Activated T-helper 2 cell treated with anti-CD3 and anti-CD28 coated beads, Interferon-gamma antibody, Interleukin-2, Interleukin-4, amounts not matched to agents 10 μg/mL and 5 μg/mL and 100 μg/mL, durations not matched to agents 14 hours and 24 hours and 36 hours (primary cell): ENCODE results near the gene UVRAG. TPM values are rescaled to one million over a fixed set of nuclear protein-coding genes. Genes with fewer than 3 reads are reported as not detected.

ENCODE experiments used
- DNase-seq: peaks from one replicate; pipeline ENCODE4 v3.0.0; 2021; ENCODE audit warnings: low spot score
- H3K27ac Mint-ChIP-seq: one replicate; pipeline ENCODE4 v1.8.0; 2021; ENCODE audit warnings: mixed read lengths
- H3K27me3 Mint-ChIP-seq: one replicate; pipeline ENCODE4 v1.8.0; 2021; ENCODE audit warnings: low read depth, mixed read lengths
- H3K36me3 Mint-ChIP-seq: one replicate; pipeline ENCODE4 v1.8.0; 2021; ENCODE audit warnings: low read depth, mixed read lengths
- H3K4me1 Mint-ChIP-seq: one replicate; pipeline ENCODE4 v1.8.0; 2021; ENCODE audit warnings: low read depth, mixed read lengths
- H3K4me3 Mint-ChIP-seq: one replicate; pipeline ENCODE4 v1.8.0; 2021; ENCODE audit warnings: low read depth, mild to moderate bottlenecking, moderate library complexity, mixed read lengths
- H3K9me3 Mint-ChIP-seq: one replicate; pipeline ENCODE4 v1.8.0; 2021; ENCODE audit warnings: mixed read lengths
- intact Hi-C: fragments of 100-400 bp; cut with micrococcal nuclease; formaldehyde crosslinking; loops from one replicate; pipeline ENCODE4 v1.15.1; 2023
- total RNA-seq: library from RNA; stranded (reverse); gene quantifications from 2 replicates; pipeline ENCODE4 v1.2.3, GENCODE V29; 2022

UVRAG gene
- total RNA-seq, 1 donor from 2014 or later = 23.3 TPM

GRCh38 chr11:76175783-76176182, 360.8 kb downstream of the UVRAG start:
- intact Hi-C loops = no loop called here
- no peak overlapping the region for H3K27ac Mint-ChIP-seq
- no peak overlapping the region for H3K4me3 Mint-ChIP-seq
- H3K36me3 Mint-ChIP-seq = no peaks in the 10 kb centered on the region
- no peaks in the 10 kb centered on the region for H3K4me1 Mint-ChIP-seq
- H3K9me3 Mint-ChIP-seq = no peaks in the 10 kb centered on the region
- no peak for DNase-seq
- no peaks in the 10 kb centered on the region for H3K27me3 Mint-ChIP-seq

- H3K27ac Mint-ChIP-seq = no peak overlapping the region
- DNase-seq = no peak
- H3K27me3 Mint-ChIP-seq = no peaks in the 10 kb centered on the region
- H3K4me3 Mint-ChIP-seq = no peak overlapping the region
- H3K4me1 Mint-ChIP-seq = no peaks in the 10 kb centered on the region
- H3K36me3 Mint-ChIP-seq = no peaks in the 10 kb centered on the region
- no peaks in the 10 kb centered on the region for H3K9me3 Mint-ChIP-seq
- intact Hi-C loops = no loop called here
Observed at GRCh38 chr11:76176463-76176862, 361.5 kb downstream of the UVRAG start.

GRCh38 chr11:76177250-76177686, 362.3 kb downstream of the UVRAG start:
- H3K9me3 Mint-ChIP-seq = no peaks in the 10 kb centered on the region
- intact Hi-C loops = no loop called here

GRCh38 chr11:76179147-76179546, 364.1 kb downstream of the UVRAG start:
- no peaks in the 10 kb centered on the region for H3K9me3 Mint-ChIP-seq
- intact Hi-C loops = no loop called here
- H3K27me3 Mint-ChIP-seq = no peaks in the 10 kb centered on the region
- no peak overlapping the region for H3K4me3 Mint-ChIP-seq
- DNase-seq = no peak
- H3K36me3 Mint-ChIP-seq = no peaks in the 10 kb centered on the region
- no peaks in the 10 kb centered on the region for H3K4me1 Mint-ChIP-seq
- H3K27ac Mint-ChIP-seq = no peak overlapping the region

More at GRCh38 chr11:76177250-76177686, 362.3 kb downstream of the UVRAG start:
- Mint-ChIP-seq H3K27me3 (no peaks in the 10 kb centered on the region), H3K4me3 (no peak overlapping the region), H3K36me3 (no peaks in the 10 kb centered on the region), H3K27ac (no peak overlapping the region), H3K4me1 (no peaks in the 10 kb centered on the region)
- no peak for DNase-seq

GRCh38 chr11:76181371-76181770, 366.4 kb downstream of the UVRAG start:
- Mint-ChIP-seq H3K4me1 (no peaks in the 10 kb centered on the region), H3K36me3 (no peaks in the 10 kb centered on the region), H3K27ac (no peak overlapping the region), H3K27me3 (no peaks in the 10 kb centered on the region), H3K4me3 (no peak overlapping the region), H3K9me3 (no peaks in the 10 kb centered on the region)
- intact Hi-C loops = no loop called here
- no peak for DNase-seq

- Mint-ChIP-seq H3K9me3 (no peaks in the 10 kb centered on the region), H3K27me3 (no peaks in the 10 kb centered on the region), H3K4me1 (no peaks in the 10 kb centered on the region), H3K36me3 (no peaks in the 10 kb centered on the region), H3K27ac (no peak overlapping the region), H3K4me3 (no peak overlapping the region)
- intact Hi-C loops = no loop called here
- no peak for DNase-seq
Observed at GRCh38 chr11:76184551-76184993, 369.6 kb downstream of the UVRAG start.

- no peak for DNase-seq
- Mint-ChIP-seq H3K9me3 (no peaks in the 10 kb centered on the region), H3K27ac (no peak overlapping the region), H3K4me1 (no peaks in the 10 kb centered on the region), H3K27me3 (no peaks in the 10 kb centered on the region), H3K4me3 (no peak overlapping the region), H3K36me3 (no peaks in the 10 kb centered on the region)
- intact Hi-C loops = no loop called here
Observed at GRCh38 chr11:76185511-76185910, 370.5 kb downstream of the UVRAG start.

- Mint-ChIP-seq H3K36me3 (no peaks in the 10 kb centered on the region), H3K9me3 (no peaks in the 10 kb centered on the region), H3K4me1 (no peaks in the 10 kb centered on the region), H3K4me3 (no peak overlapping the region), H3K27me3 (no peaks in the 10 kb centered on the region), H3K27ac (no peak overlapping the region)
- intact Hi-C loops = no loop called here
- no peak for DNase-seq
Observed at GRCh38 chr11:76185931-76186401, 371.0 kb downstream of the UVRAG start.

- Mint-ChIP-seq H3K36me3 (no peaks in the 10 kb centered on the region), H3K9me3 (no peaks in the 10 kb centered on the region), H3K27ac (no peak overlapping the region), H3K27me3 (no peaks in the 10 kb centered on the region), H3K4me3 (no peak overlapping the region), H3K4me1 (no peaks in the 10 kb centered on the region)
- intact Hi-C loops = no loop called here
- DNase-seq = no peak
Observed at GRCh38 chr11:76186776-76187279, 371.8 kb downstream of the UVRAG start.

GRCh38 chr11:76188873-76189272, 373.9 kb downstream of the UVRAG start:
- no peaks in the 10 kb centered on the region for H3K27me3 Mint-ChIP-seq
- no peaks in the 10 kb centered on the region for H3K9me3 Mint-ChIP-seq
- intact Hi-C loops = no loop called here
- H3K36me3 Mint-ChIP-seq = no peaks in the 10 kb centered on the region
- no peak for DNase-seq
- H3K4me3 Mint-ChIP-seq = no peak overlapping the region
- no peaks in the 10 kb centered on the region for H3K4me1 Mint-ChIP-seq
- H3K27ac Mint-ChIP-seq = no peak overlapping the region

- Mint-ChIP-seq H3K36me3 (no peaks in the 10 kb centered on the region), H3K27me3 (no peaks in the 10 kb centered on the region)
- intact Hi-C loops = no loop called here
Observed at GRCh38 chr11:76189682-76190081, 374.7 kb downstream of the UVRAG start.

GRCh38 chr11:76190376-76190775, 375.4 kb downstream of the UVRAG start:
- H3K36me3 Mint-ChIP-seq = no peaks in the 10 kb centered on the region
- no peak for DNase-seq
- no peak overlapping the region for H3K27ac Mint-ChIP-seq
- H3K4me1 Mint-ChIP-seq = no peaks in the 10 kb centered on the region
- H3K27me3 Mint-ChIP-seq = no peaks in the 10 kb centered on the region
- H3K9me3 Mint-ChIP-seq = no peaks in the 10 kb centered on the region
- no peak overlapping the region for H3K4me3 Mint-ChIP-seq
- intact Hi-C loops = no loop called here

More at GRCh38 chr11:76189682-76190081, 374.7 kb downstream of the UVRAG start:
- no peak overlapping the region for H3K27ac Mint-ChIP-seq
- H3K9me3 Mint-ChIP-seq = no peaks in the 10 kb centered on the region
- no peak for DNase-seq
- H3K4me3 Mint-ChIP-seq = no peak overlapping the region
- H3K4me1 Mint-ChIP-seq = no peaks in the 10 kb centered on the region
